BLaER1 treated with 17β-estradiol and CSF1 and Interleukin-3, amounts not matched to agents 10 nM and 100 nM (cell line): ENCODE data around the gene CTXND1.

Experiments used
- H3K27ac ChIP-seq, 11 experiments: shearing (Covaris generic); formaldehyde crosslinking; 2 replicates each; pipeline ENCODE4 v1.8.1; 2022
- H3K27me3 ChIP-seq, 11 experiments: shearing (Covaris generic); formaldehyde crosslinking; 2 replicates each; pipeline ENCODE4 v1.8.1; 2022
- H3K36me3 ChIP-seq, 11 experiments: shearing (Covaris generic); formaldehyde crosslinking; 2 replicates each; pipeline ENCODE4 v1.8.1; 2022
- H3K4me1 ChIP-seq, 10 experiments: shearing (Covaris generic); formaldehyde crosslinking; 2 replicates each; pipeline ENCODE4 v1.8.1; 2022
- H3K4me2 ChIP-seq, 11 experiments: shearing (Covaris generic); formaldehyde crosslinking; 2 replicates each; pipeline ENCODE4 v1.8.1; 2022
- H3K4me3 ChIP-seq, 10 experiments: shearing (Covaris generic); formaldehyde crosslinking; 2 replicates each; pipeline ENCODE4 v1.8.1; 2022
- H3K9ac ChIP-seq, 11 experiments: shearing (Covaris generic); formaldehyde crosslinking; 2 replicates each; pipeline ENCODE4 v1.8.1; 2022
- H3K9me3 ChIP-seq, 11 experiments: shearing (Covaris generic); formaldehyde crosslinking; replicated peaks in 1 of 11; 2 replicates each; pipeline ENCODE4 v1.8.1; 2022
- H4K20me1 ChIP-seq, 11 experiments: shearing (Covaris generic); formaldehyde crosslinking; 2 replicates each; pipeline ENCODE4 v1.8.1; 2022
- Cebpa-rat ChIP-seq, 11 experiments: shearing (Covaris generic); IDR thresholded peaks; 2 replicates each; pipeline ENCODE4 v1.8.1; 2022

Gene CTXND1

GRCh38 chr15:80246425-80246894, 5.6 kb downstream of the CTXND1 start:
- Histone ChIP-seq H3K9ac (no peak overlapping the region), H3K9me3 (peaks cover 0 to 5% (median 0%) of the 10 kb centered on the region in 11 experiments; a peak in 2 of 22 replicates), H4K20me1 (peaks cover 0 to 7% (median 0%) of the 10 kb centered on the region in 11 experiments; a peak in 4 of 22 replicates), H3K4me3 (no peak overlapping the region), H3K36me3 (no peaks in the 10 kb centered on the region), H3K4me2 (no peak overlapping the region), H3K27ac (no peak overlapping the region), H3K4me1 (peaks cover 6 to 34% (median 20%) of the 10 kb centered on the region in 10 experiments), H3K27me3 (peaks cover 21 to 31% (median 25%) of the 10 kb centered on the region in 11 experiments)
- TF ChIP-seq Cebpa-rat (IDR thresholded peaks at IDR 0.05), result no peak

- H3K4me2 ChIP-seq, result peak overlapping the region; percentile 49 to 87 (median 81); a peak in 21 of 22 replicates
These were observed 9.2 kb downstream of the CTXND1 start for GRCh38 chr15:80242802-80243201.

DNA sequence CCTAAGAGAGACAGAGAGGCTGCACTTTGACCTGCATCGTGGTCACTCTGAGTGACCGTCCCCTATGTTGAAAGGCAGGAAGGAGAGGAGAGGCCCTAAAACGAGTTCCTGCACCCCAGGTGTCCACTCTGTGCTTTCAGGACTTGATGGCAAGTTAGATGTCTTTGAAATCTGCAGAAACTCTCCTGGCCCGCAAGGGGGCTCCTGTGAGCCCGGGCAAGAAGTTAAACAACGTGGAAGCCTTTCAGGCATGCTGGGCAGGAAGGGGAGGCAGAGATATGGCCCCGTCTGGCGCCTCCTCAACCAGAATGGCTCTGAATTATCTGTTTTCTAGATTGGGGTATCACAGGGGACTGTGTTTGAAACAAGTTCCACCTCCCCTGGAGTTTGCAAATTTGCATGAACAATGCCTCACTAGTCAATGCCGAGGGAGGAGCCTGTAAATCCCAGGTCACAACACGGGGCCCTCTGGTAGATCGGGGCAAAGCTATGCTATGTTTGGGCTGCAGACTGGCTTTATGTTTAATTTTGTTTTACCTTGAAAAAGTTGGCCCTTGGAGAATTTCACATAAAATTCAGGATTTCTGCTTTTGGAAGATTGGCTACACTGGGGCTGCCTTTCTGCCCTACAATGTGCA, 9.8 kb downstream of the CTXND1 start:
- peaks cover 12 to 47% (median 36%) of the 10 kb centered on the region in 10 experiments for H3K4me1 ChIP-seq
- no peaks in the 10 kb centered on the region for H3K27me3 ChIP-seq
- TF ChIP-seq Cebpa-rat (IDR thresholded peaks at IDR 0.05), result no peak
- peak overlapping the region in 6 of 11 experiments; percentile 46 to 84 (median 78); a peak in 12 of 22 replicates for H3K27ac ChIP-seq
- H3K9me3 ChIP-seq, result no peaks in the 10 kb centered on the region
- no peaks in the 10 kb centered on the region for H3K36me3 ChIP-seq
- peak overlapping the region; percentile 49 to 87 (median 81) for H3K4me2 ChIP-seq
- peak overlapping the region in 4 of 11 experiments; percentile 54 to 72 (median 68); a peak in 7 of 22 replicates for H3K9ac ChIP-seq
- no peaks in the 10 kb centered on the region for H4K20me1 ChIP-seq
- H3K4me3 ChIP-seq, result 0 out of 20 replicates have a peak overlapping the region, but pooled peaks of 1 of the 10 experiments have one; percentile 35

More at GRCh38 chr15:80242802-80243201, 9.2 kb downstream of the CTXND1 start:
- peak overlapping the region in 6 of 11 experiments; percentile 46 to 84 (median 78); a peak in 12 of 22 replicates for H3K27ac ChIP-seq
- H3K27me3 ChIP-seq, result no peaks in the 10 kb centered on the region
- H3K4me1 ChIP-seq, result peaks cover 12 to 48% (median 36%) of the 10 kb centered on the region in 10 experiments
- no peaks in the 10 kb centered on the region for H3K36me3 ChIP-seq
- H3K4me3 ChIP-seq, result no peak overlapping the region
- no peaks in the 10 kb centered on the region for H3K9me3 ChIP-seq
- TF ChIP-seq Cebpa-rat (IDR thresholded peaks at IDR 0.05), result peak in 3 of 11 experiments; percentile 35 to 85 (median 41); a peak in 4 of 22 replicates
- peak overlapping the region in 4 of 11 experiments; percentile 54 to 72 (median 68); a peak in 7 of 22 replicates for H3K9ac ChIP-seq
- no peaks in the 10 kb centered on the region for H4K20me1 ChIP-seq

DNA sequence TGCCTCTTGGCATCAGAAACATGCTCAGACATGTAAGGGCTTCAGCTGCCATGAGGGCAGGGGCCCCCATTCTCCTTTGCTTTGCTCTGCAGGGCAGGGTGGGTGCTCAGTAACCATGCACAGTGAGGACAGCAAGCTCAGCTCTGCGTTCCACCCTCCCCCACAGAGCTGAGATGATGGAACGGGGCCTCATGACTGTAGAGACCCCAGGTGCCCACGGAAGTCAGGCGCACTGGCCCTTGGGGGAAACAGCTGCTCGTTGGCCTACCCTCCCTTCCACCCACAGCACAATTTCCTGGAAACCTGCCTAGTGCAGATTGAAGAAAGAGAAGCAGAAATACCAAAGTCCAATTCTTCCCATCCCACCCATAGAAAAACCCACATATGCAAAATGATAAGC, 10.5 kb downstream of the CTXND1 start:
- no peaks in the 10 kb centered on the region for H3K36me3 ChIP-seq
- H3K4me2 ChIP-seq, result peak overlapping the region; percentile 49 to 87 (median 81)
- no peaks in the 10 kb centered on the region for H3K27me3 ChIP-seq
- peak overlapping the region in 6 of 11 experiments; percentile 46 to 84 (median 78); a peak in 12 of 22 replicates for H3K27ac ChIP-seq
- peaks cover 12 to 47% (median 36%) of the 10 kb centered on the region in 10 experiments for H3K4me1 ChIP-seq
- TF ChIP-seq Cebpa-rat (IDR thresholded peaks at IDR 0.05), result no peak
- no peaks in the 10 kb centered on the region for H3K9me3 ChIP-seq
- H3K9ac ChIP-seq, result peak overlapping the region in 4 of 11 experiments; percentile 22 to 72 (median 68); a peak in 8 of 22 replicates
- H4K20me1 ChIP-seq, result no peaks in the 10 kb centered on the region
- peak overlapping the region in 1 of 10 experiments; percentile 35; a peak in 2 of 20 replicates for H3K4me3 ChIP-seq

- H3K9ac ChIP-seq, result peak overlapping the region in 2 of 11 experiments; percentile 68 to 72; a peak in 3 of 22 replicates
- no peaks in the 10 kb centered on the region for H3K9me3 ChIP-seq
- H3K4me1 ChIP-seq, result peaks cover 12 to 47% (median 36%) of the 10 kb centered on the region in 10 experiments
- H3K4me2 ChIP-seq, result peak overlapping the region in 9 of 11 experiments; percentile 35 to 87 (median 83); a peak in 15 of 22 replicates
- H4K20me1 ChIP-seq, result no peaks in the 10 kb centered on the region
- TF ChIP-seq Cebpa-rat (IDR thresholded peaks at IDR 0.05), result no peak
- peak overlapping the region in 4 of 11 experiments; percentile 75 to 84 (median 82); a peak in 6 of 22 replicates for H3K27ac ChIP-seq
- H3K27me3 ChIP-seq, result no peaks in the 10 kb centered on the region
- no peak overlapping the region for H3K4me3 ChIP-seq
- no peaks in the 10 kb centered on the region for H3K36me3 ChIP-seq
These were observed 11.7 kb downstream of the CTXND1 start for GRCh38 chr15:80240276-80240675.

DNA sequence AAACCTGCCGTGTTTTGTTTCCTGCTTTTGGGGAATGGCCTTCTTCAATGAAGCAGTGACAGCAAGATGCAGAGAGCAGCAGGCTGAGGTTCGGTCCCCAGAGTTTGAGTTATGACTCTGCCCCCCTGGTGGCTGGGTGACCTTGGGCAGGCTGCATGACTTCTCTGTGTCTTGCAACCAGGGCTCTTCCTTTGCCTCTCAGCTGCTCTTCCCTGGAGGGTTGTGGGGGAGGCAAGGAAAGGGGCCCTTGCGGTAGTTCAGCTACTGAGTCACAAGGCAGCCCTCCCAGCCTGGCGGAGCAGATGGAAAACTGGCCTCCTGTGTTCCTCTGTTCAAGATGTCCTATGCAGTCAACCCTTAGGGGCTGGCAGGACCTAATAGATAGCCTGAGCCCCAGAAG, 17.1 kb downstream of the CTXND1 start:
- Histone ChIP-seq H3K27ac (no peak overlapping the region), H3K4me2 (no peak overlapping the region), H3K9ac (no peak overlapping the region), H4K20me1 (no peaks in the 10 kb centered on the region), H3K9me3 (no peaks in the 10 kb centered on the region), H3K27me3 (no peaks in the 10 kb centered on the region), H3K4me1 (peaks cover 0 to 6% (median under 1%) of the 10 kb centered on the region in 10 experiments; a peak in 10 of 20 replicates), H3K36me3 (no peaks in the 10 kb centered on the region), H3K4me3 (no peak overlapping the region)
- no peak for TF ChIP-seq Cebpa-rat (IDR thresholded peaks at IDR 0.05)

- Histone ChIP-seq H3K27ac (no peak overlapping the region), H3K27me3 (no peaks in the 10 kb centered on the region), H3K9ac (no peak overlapping the region), H3K4me1 (peaks cover 0 to 4% (median 0%) of the 10 kb centered on the region in 10 experiments; a peak in 1 of 20 replicates), H3K9me3 (no peaks in the 10 kb centered on the region), H3K36me3 (no peaks in the 10 kb centered on the region), H3K4me3 (no peak overlapping the region), H3K4me2 (no peak overlapping the region), H4K20me1 (no peaks in the 10 kb centered on the region)
- no peak for TF ChIP-seq Cebpa-rat (IDR thresholded peaks at IDR 0.05)
These were observed 18.4 kb downstream of the CTXND1 start for GRCh38 chr15:80233581-80233980.

GRCh38 chr15:80231371-80231770, 20.6 kb downstream of the CTXND1 start:
- no peak overlapping the region for H3K27ac ChIP-seq
- H3K27me3 ChIP-seq, result no peaks in the 10 kb centered on the region
- H3K4me3 ChIP-seq, result no peak overlapping the region
- peaks cover 0 to 4% (median 0%) of the 10 kb centered on the region in 10 experiments; a peak in 1 of 20 replicates for H3K4me1 ChIP-seq
- no peaks in the 10 kb centered on the region for H3K36me3 ChIP-seq
- H3K9ac ChIP-seq, result no peak overlapping the region
- no peaks in the 10 kb centered on the region for H4K20me1 ChIP-seq
- TF ChIP-seq Cebpa-rat (IDR thresholded peaks at IDR 0.05), result no peak
- no peaks in the 10 kb centered on the region for H3K9me3 ChIP-seq
- no peak overlapping the region for H3K4me2 ChIP-seq

- Histone ChIP-seq H3K4me1 (no peaks in the 10 kb centered on the region), H3K9ac (no peak overlapping the region), H3K27ac (no peak overlapping the region), H3K9me3 (peaks cover 0 to 11% (median 0%) of the 10 kb centered on the region in 11 experiments; a peak in 1 of 22 replicates), H3K4me3 (no peak overlapping the region), H3K4me2 (no peak overlapping the region), H3K36me3 (no peaks in the 10 kb centered on the region), H3K27me3 (no peaks in the 10 kb centered on the region), H4K20me1 (no peaks in the 10 kb centered on the region)
- TF ChIP-seq Cebpa-rat (IDR thresholded peaks at IDR 0.05), result no peak
These were observed 22.9 kb downstream of the CTXND1 start for GRCh38 chr15:80228959-80229610.
